ENCODE results near the gene DLL4. TPM values are rescaled to one million over a fixed set of nuclear protein-coding genes. Genes with fewer than 3 reads are reported as not detected.

Gene DLL4
- total RNA-seq, 4 donors from 2014 or later = 1.9 to 9.7 (median 6.4) TPM

GRCh38 chr15:40936709-40937666, 7.8 kb downstream of the DLL4 start:
- WGBS, 2 donors (ENCODE audit: low coverage in 1 of 2) = 88 to 92% methylated on average over 6 to 7 of the region's 15 CpGs
- TF ChIP-seq EP300 (IDR thresholded peaks at IDR 0.05) (no peak), CTCF (IDR thresholded peaks at IDR 0.05) (no peak), POLR2AphosphoS5 (IDR thresholded peaks at IDR 0.05) (no peak), POLR2A (IDR thresholded peaks at IDR 0.05) (no peak)
- Histone ChIP-seq H3K27ac (peak overlapping the region in 1 of 4 donors; percentile 32), H3K36me3 (peaks cover 0 to 7% of the 10 kb centered on the region in 2 donors), H3K27me3 (peaks cover 43% of the 10 kb centered on the region), H3K4me1 (peaks cover 0 to 24% (median 5%) of the 10 kb centered on the region in 3 donors), H3K4me3 (no peak overlapping the region), H3K9me3 (no peaks in the 10 kb centered on the region)
- no peak for ATAC-seq

- 26% methylated on average over 3 of the region's 19 CpGs; no CpG with 5 or more reads in 1 of the 2 donors for WGBS, 2 donors (ENCODE audit: low coverage in 1 of 2)
- ATAC-seq = no peak
- no peaks in the 10 kb centered on the region for H3K9me3 ChIP-seq
- H3K4me1 ChIP-seq = peaks cover 0 to 33% (median 12%) of the 10 kb centered on the region in 3 donors
- peak overlapping the region in 1 of 4 donors; percentile 32 for H3K27ac ChIP-seq
- peaks cover 33% of the 10 kb centered on the region for H3K27me3 ChIP-seq
- peaks cover 0 to 7% of the 10 kb centered on the region in 2 donors for H3K36me3 ChIP-seq
- H3K4me3 ChIP-seq = no peak overlapping the region
- TF ChIP-seq CTCF (IDR thresholded peaks at IDR 0.05) (peak in 2 of 4 experiments; percentile 15 to 17), POLR2AphosphoS5 (IDR thresholded peaks at IDR 0.05) (no peak)
These were observed 8.8 kb downstream of the DLL4 start for GRCh38 chr15:40937762-40938535.

- Histone ChIP-seq H3K27ac (peak overlapping the region in 1 of 4 donors; percentile 15), H3K4me1 (peaks cover 0 to 36% (median 13%) of the 10 kb centered on the region in 3 donors), H3K36me3 (peaks cover 0 to 7% of the 10 kb centered on the region in 2 donors), H3K9me3 (no peaks in the 10 kb centered on the region), H3K4me3 (no peak overlapping the region), H3K27me3 (peaks cover 28% of the 10 kb centered on the region)
- WGBS, 2 donors (ENCODE audit: low coverage in 1 of 2) = 95 to 100% methylated on average over 1 to 3 of the region's 6 CpGs
- ATAC-seq = no peak
- TF ChIP-seq EP300 (IDR thresholded peaks at IDR 0.05) = no peak
- no peak for TF ChIP-seq POLR2AphosphoS5 (IDR thresholded peaks at IDR 0.05)
- TF ChIP-seq POLR2A (IDR thresholded peaks at IDR 0.05) = no peak
- no peak for TF ChIP-seq CTCF (IDR thresholded peaks at IDR 0.05)
These were observed 9.4 kb downstream of the DLL4 start for GRCh38 chr15:40938536-40938870.

GRCh38 chr15:40940296-40940801, 11.2 kb downstream of the DLL4 start:
- no peak for ATAC-seq
- H3K4me1 ChIP-seq = peaks cover 0 to 36% (median 13%) of the 10 kb centered on the region in 3 donors
- H3K27me3 ChIP-seq = peaks cover 9% of the 10 kb centered on the region
- no peak for TF ChIP-seq POLR2AphosphoS5 (IDR thresholded peaks at IDR 0.05)
- TF ChIP-seq POLR2A (IDR thresholded peaks at IDR 0.05) = no peak
- TF ChIP-seq CTCF (IDR thresholded peaks at IDR 0.05) = no peak
- no peak for TF ChIP-seq EP300 (IDR thresholded peaks at IDR 0.05)
- no peaks in the 10 kb centered on the region for H3K9me3 ChIP-seq
- 57% methylated on average over 3 of the region's 15 CpGs; no CpG with 5 or more reads in 1 of the 2 donors for WGBS, 2 donors (ENCODE audit: low coverage in 1 of 2)
- H3K4me3 ChIP-seq = peak overlapping the region in 1 of 2 donors; percentile 70
- peak overlapping the region in 3 of 4 donors; percentile 86 to 92 (median 89) for H3K27ac ChIP-seq
- no peaks in the 10 kb centered on the region for H3K36me3 ChIP-seq
